GM19099 (cell line): Measurements from ENCODE around the gene R3HDM2.

ENCODE experiments used
- POLR2A ChIP-seq: IDR thresholded peaks from 3 replicates; pipeline ENCODE4 v1.6.1; 2011; ENCODE audit warnings: low read depth; ENCODE audit not compliant: insufficient read length; ENCODE audit errors: extremely low read depth

R3HDM2 gene

DNA sequence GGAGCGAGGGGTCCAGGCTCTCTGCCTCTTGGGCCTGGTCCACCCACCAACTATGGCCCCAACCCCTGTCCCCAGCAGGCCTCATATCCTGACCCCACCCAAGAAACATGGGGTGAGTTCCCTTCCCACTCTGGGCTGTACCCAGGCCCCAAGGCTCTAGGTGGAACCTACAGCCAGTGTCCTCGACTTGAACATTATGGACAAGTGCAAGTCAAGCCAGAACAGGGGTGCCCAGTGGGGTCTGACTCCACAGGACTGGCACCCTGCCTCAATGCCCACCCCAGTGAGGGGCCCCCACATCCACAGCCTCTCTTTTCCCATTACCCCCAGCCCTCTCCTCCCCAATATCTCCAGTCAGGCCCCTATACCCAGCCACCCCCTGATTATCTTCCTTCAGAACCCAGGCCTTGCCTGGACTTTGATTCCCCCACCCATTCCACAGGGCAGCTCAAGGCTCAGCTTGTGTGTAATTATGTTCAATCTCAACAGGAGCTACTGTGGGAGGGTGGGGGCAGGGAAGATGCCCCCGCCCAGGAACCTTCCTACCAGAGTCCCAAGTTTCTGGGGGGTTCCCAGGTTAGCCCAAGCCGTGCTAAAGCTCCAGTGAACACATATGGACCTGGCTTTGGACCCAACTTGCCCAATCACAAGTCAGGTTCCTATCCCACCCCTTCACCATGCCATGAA, 40.3 kb upstream of the R3HDM2 start:
- no peak for TF ChIP-seq POLR2A

DNA sequence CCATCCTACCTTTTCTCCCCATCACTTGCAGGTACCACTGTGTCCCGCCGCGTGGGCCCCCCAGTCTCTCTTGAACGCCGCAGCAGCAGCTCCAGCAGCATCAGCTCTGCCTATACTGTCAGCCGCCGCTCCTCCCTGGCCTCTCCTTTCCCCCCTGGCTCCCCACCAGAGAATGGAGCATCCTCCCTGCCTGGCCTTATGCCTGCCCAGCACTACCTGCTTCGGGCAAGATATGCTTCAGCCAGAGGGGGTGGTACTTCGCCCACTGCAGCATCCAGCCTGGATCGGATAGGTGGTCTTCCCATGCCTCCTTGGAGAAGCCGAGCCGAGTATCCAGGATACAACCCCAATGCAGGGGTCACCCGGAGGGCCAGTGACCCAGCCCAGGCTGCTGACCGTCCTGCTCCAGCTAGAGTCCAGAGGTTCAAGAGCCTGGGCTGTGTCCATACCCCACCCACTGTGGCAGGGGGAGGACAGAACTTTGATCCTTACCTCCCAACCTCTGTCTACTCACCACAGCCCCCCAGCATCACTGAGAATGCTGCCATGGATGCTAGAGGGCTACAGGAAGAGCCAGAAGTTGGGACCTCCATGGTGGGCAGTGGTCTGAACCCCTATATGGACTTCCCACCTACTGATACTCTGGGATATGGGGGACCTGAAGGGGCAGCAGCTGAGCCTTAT, 39.6 kb upstream of the R3HDM2 start:
- TF ChIP-seq POLR2A: no peak

DNA sequence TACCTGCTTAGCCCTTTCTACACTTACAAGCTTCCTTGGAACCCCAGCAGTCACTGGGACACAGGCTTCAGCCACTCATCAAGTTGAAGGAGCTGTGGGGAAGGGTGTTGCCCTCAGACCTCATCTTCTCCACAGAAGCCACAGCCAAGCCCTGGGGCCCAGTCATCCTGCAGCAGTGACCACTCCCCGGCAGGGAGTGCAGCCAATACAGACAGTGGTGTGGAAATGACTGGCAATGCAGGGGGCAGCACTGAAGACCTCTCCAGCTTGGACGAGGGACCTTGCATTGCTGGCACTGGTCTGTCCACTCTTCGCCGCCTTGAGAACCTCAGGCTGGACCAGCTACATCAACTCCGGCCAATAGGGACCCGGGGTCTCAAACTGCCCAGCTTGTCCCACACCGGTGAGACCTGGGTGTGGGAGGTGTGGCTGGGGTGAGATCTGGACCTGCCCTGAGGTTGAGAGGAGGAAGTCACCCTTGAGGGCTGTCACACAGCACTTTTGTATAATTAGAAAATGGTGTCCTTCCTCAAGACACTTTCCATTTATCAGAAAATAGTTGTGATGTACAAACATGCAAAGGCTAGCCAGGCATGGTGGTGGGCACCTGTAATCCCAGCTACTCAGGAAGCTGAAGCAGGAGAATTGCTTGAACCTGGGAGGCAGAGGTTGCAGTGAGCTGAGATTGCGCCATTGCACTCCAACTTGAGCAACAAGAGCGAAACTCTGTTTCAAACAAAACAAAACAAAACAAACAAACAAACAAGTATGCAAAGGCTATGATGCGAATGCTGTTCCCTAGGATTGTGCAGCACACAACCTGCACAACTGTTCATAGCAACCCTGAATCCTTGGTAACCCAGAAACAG, 38.7 kb upstream of the R3HDM2 start:
- TF ChIP-seq POLR2A: no peak

DNA sequence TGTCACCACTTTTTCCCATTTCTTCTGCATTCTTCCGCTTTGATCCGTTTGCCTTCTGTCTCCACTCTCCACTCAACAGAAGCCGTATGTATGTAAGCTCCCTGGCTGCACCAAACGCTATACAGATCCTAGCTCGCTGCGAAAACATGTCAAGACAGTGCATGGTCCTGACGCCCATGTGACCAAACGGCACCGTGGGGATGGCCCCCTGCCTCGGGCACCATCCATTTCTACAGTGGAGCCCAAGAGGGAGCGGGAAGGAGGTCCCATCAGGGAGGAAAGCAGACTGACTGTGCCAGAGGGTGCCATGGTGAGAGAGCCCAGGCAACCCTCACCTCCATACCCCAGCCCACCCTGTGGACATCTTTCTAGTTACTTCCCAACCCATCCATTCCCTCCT, 37.1 kb upstream of the R3HDM2 start:
- peak; percentile 22 for TF ChIP-seq POLR2A

DNA sequence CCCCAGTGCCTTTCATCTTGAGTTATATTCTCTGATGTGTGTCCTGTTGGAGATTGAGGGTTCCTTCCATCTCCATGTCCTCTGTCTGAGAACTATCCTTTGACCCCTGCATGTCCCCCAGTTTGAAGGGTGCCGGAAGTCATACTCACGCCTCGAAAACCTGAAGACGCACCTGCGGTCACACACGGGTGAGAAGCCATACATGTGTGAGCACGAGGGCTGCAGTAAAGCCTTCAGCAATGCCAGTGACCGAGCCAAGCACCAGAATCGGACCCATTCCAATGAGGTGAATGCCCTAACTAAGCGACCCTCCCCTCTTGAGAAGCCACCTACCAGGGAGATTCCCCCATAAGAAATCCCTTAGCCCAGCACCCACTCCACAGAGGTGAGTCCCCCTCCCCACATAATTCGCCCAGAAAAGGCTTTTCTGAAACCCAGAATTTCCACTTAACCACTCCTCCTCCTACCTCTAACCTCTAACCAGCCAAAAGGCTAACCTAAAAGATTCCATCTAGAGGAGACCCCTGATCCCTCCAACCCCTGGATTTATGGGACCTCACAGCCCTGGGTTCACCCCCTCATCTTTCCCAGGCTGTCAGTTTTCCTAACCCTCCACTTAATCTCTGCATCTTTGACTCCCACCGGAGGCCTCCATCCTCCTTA, 36.5 kb upstream of the R3HDM2 start:
- TF ChIP-seq POLR2A: no peak

DNA sequence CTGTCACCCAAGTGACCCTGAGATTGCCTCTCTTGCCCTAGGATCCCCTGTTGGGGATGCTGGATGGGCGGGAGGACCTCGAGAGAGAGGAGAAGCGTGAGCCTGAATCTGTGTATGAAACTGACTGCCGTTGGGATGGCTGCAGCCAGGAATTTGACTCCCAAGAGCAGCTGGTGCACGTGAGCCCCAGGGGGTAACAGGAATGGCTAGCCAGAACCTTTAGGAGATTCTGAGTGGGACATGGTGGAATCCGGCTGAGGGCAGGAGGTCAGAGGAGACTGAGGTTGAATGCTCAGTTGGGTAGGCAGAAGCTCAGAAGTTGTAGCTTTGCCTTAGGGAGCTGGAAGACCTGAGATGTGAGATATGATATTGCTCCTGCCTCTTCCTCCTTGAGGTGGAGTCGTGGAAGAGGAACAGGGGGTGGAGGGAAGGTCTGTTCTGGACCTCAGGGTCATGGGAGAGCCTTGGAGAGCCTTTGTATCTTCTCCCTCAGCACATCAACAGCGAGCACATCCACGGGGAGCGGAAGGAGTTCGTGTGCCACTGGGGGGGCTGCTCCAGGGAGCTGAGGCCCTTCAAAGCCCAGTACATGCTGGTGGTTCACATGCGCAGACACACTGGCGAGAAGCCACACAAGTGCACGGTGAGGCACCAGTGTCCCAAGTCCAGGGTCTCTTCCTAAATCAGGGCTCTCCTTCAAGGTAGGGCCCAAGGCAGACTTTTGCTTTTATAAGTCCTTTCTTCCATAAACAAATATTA, 35.1 kb upstream of the R3HDM2 start:
- no peak for TF ChIP-seq POLR2A

DNA sequence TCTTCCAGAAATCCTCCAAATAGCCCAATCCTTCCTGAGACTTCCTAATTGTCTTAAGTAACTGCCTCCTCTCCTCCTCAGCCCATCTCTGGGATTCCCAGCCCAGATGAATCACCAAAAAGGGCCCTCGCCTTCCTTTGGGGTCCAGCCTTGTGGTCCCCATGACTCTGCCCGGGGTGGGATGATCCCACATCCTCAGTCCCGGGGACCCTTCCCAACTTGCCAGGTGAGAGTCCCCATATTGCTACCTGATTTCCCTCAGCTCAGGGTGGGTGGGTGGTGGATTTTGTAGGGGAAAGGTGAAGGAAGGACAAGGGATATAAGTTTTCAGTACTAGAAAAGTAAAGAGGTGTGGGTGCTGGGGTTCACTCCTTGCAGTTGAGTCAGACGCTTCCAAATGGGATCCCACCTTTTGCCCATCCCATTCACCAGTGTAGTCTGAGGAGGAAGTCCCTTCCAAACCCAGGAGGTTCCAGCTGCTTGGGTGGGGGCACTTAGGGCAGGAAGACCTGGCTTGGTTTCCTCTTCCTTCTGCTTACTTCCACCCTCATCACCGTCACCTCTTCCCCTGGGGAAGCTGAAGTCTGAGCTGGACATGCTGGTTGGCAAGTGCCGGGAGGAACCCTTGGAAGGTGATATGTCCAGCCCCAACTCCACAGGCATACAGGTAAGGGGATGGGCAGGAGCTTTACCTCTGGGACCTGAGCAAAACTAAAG, 34.3 kb upstream of the R3HDM2 start:
- no peak for TF ChIP-seq POLR2A

DNA sequence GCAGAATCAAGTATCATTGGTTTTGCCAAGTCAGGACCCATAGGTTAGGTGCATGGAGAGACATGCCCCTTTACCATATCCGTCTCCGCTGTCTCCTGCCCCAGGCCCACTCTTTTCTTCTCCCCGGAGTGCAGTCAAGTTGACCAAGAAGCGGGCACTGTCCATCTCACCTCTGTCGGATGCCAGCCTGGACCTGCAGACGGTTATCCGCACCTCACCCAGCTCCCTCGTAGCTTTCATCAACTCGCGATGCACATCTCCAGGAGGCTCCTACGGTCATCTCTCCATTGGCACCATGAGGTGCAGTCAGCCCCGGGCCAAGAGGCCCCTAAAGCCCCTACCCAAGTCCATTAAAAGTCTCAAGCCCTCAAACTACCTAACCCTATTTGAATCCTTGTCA, 33.7 kb upstream of the R3HDM2 start:
- no peak for TF ChIP-seq POLR2A

DNA sequence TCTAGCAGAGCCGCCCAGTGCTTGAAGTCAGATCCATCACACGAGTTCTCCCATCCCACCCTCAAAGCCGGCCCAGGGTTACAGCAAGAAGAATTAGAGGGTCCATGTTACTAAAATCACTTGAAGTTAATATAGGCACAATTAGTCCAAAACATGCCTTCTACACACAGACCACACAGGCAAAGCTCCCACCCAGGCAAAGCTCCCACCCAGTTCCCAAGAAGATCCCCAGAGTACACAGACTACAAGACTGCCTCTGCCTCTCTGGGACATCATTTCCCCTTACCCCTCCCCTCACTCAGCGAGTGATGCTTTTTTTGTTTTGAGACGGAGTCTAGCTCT, 32.0 kb upstream of the R3HDM2 start:
- no peak for TF ChIP-seq POLR2A

DNA sequence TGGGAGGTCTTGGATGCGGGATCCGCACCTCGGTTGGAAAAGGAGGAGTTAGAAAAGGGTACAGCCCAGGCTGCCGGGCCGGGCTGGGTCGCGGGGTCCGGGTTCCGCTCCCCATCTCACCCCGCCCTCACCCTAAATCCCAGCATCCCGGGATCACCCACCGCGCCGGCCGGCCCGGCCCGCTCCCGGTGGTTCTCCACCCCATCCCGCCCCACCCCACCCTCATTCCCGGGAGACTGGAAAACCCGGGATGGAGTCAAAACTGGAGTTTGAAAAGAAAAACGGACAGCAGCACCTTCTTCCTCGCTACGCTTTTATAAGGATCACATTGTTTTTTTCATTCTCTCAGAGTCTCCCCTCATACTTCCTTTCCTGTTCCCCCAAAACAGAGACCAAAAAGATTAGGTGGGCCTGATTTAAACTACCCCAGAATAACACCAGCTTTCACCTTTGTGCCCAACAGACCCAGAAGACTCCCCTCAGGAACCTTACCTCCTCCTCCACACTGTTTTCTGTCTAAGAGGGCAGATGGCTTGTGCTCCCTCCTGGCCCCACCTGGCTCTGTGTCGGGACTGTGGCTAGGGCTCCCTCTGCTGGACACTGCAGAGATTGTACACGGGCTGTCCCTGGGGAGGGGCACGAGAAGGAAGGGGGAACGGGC, 31.5 kb upstream of the R3HDM2 start:
- peak; percentile 23 for TF ChIP-seq POLR2A

DNA sequence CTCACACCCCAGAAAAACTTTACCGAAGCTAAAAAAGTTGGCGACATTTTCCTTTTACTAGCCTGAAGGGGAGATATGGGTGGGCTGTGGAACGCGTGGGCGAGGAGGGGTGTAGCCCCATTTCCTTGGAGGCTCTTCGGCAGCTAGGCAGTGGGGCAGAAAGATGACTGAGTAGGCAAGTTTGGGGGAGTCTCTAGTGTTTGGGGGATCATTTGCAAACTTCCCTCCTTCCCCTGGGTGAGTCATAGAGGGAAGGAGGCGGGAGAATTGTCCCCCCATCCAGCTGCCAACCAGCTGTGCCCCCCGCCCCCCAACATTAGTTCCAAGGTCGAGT, 31.0 kb upstream of the R3HDM2 start:
- no peak for TF ChIP-seq POLR2A

DNA sequence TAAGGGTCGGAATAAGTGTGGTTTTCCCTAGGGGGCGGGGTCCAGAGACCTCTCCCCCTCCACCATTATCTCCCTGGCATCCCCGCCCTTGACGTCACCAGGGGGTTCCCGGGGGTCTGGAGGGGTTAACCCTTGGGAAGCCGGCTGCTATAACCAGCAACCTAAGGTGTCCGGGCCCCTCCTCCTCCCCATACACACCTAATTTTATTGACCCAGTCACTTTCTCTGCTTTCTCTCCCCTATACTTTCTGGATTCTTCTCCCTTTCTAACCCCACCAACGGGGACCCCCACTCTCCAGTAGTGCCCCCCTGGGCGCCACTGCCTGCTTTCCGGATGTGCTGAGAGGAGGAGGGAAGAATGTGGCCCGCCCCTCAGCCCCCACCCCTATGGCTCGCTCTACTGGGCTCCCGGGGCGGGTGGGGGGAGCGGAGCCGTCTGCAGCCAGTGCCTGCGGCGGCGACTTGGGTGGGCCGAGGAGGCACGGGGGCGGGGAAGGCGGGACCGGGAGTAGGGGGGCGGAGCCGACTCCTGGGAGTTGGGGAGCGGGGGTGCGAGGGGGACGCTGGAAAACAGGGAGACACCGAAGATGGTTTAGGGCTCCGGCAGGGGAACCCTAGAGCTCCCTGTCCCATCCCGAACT, 30.6 kb upstream of the R3HDM2 start:
- no peak for TF ChIP-seq POLR2A

DNA sequence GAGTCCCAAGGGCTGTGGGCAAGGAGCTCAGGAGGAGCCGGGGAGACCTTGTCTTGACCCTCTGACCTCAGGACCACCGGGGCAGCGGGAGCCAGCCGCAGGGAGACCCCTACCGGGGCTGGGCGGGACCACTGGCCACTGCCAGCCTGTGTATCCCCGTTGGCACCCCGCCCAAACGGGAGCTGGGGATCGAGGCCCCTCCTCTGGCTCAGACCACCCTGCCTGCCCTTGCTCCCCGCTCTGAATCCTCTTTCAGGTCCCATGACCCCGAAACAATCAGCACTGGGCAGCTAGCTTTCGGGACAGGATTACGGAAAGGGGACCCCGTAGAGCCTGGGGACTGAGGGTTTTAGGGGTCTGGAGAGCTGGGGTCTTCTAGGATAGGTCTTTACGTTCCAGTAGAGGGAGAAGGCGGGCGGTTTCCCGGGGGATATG, 30.0 kb upstream of the R3HDM2 start:
- TF ChIP-seq POLR2A: no peak
